SKM-1 (cell line): ENCODE measurements around the gene ELOVL5.

Source experiments
- DNase-seq: peaks from one replicate; lab custom pipeline; 2025; ENCODE audit not compliant: unreplicated experiment; lab: John Stamatoyannopoulos, UW

The ELOVL5 gene

GRCh38 chr6:53280207-53280606 is 68.5 kb downstream of the ELOVL5 start:
- no peak for DNase-seq

DNA sequence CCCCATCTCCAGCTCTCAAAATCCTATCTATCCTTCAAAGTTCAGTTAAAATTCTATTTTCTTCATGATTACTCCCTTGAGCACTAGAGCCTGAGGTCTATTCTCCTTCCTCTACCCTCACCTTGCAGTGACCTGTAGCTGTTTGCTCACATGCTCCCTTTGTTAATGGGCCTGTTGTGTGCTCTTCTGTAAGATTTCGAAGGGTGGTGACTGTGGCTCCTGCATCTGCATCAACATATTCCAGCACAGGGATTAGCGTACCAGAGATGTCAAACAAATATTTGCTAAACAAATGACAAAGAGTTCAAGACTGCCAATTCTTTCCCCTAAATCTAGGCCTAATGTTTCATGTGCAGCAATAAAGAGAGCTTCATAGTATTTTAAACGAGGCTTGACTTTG is 69.5 kb downstream of the ELOVL5 start:
- DNase-seq, result no peak

DNA sequence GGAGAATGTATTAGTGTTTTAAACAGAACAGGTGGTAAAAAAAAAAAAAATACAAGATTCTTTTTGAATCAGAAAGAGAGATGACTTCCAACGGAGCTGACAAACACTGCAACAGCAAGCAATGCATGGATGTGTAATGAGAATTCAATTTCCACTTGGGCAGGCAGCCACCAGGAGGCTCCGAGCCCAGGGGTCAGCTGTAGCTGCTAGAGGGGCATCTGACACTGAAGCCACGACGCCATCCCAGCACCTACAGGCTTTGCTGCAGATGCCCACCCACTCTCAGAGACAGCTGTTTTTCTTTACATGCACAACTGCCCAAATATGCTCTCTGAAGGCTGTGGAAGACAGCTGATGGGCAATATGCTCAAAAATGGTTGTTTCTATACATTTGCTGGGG is 75.4 kb downstream of the ELOVL5 start:
- no peak for DNase-seq

DNA sequence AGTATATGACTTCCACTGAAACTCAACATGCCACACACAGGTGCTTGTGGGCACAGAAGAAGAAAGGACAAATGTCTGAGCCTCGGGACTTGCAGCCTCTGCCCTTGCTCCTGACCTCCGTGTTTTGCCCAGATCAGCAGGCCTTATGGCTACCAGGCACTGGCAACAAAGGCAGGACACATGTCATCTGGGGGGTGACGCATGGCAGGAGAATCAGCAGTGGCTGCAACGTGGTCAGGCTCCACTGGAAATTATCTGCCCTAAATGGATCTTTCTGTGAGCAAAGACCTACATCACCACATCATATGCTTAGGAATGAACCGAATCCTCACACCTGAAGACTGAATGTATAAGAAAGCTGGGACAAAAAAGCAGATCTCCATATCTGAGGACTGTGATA is 78.9 kb downstream of the ELOVL5 start:
- DNase-seq, result no peak

GRCh38 chr6:53268858-53269608 is 79.7 kb downstream of the ELOVL5 start:
- DNase-seq, result no peak

- DNase-seq, result no peak
Measured at GRCh38 chr6:53266553-53267090, 82.1 kb downstream of the ELOVL5 start.

DNA sequence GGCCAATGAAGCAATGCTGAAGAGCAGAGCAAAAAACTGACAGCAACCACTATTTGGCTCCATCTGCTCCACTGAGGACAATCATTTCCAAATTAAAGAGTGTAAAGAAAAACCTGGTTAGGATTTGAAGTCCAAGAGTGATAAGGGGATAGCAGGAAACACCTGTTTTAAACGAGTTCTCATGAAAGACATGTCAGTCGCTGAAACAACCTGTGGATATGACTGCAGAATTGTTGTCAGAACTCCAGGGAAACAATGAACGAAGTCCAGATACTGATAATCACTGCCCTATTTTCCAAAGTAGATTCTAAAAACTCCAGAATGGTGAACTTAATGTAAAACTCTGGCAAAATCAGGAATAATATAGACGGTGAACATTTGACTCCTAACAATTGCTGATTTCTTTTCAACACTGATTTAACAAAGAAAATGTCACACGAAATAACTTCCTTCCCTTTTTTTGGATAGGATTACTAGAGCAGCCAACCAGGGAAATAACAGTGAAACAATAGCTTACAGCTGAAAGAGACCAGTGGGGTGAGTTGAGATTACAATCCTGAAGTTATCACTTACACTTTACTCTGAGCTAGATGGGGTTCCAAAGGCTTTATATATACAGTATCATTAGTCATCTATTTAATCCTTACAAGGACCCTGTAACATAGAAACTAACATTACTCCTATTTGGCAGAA is 83.7 kb downstream of the ELOVL5 start:
- DNase-seq, result no peak

GRCh38 chr6:53264337-53264736 is 84.4 kb downstream of the ELOVL5 start:
- no peak for DNase-seq

- no peak for DNase-seq
Measured at GRCh38 chr6:53263917-53264316, 84.8 kb downstream of the ELOVL5 start.

DNA sequence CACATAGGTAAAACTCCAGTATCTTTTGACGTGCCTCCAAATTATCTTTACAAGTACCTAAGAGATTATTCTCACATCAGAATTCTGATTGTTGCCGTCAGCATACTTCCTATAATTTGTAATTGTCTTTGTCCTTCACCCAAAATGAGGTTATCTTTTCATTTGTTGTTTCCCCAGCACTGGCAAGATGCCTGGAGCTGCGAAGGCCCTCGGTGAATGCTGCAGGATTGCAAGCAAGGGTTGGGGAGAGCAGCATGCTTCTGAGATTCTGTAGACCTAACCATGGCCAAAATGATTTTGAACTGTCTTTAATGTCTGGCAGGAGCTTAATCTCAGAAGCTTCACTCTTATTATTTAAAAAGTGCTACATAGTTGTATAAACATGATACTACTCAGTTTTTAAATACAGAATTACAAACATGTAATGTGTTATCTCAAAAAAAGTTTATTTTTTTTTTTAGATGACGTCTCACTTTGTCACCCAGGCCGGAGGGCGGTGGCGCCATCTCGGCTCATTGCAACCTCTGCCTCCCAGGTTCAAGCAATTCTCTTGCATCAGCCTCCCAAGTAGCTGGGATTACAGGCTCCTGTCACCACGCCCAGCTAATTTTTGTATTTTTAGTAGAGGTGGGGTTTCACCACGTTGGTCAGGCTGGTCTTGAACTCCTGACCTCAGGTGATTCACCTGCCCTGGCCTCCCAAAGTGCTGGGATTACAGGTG is 88.7 kb downstream of the ELOVL5 start:
- no peak for DNase-seq

GRCh38 chr6:53258774-53259155 is 90.0 kb downstream of the ELOVL5 start:
- DNase-seq, result no peak

- DNase-seq, result no peak
Measured at GRCh38 chr6:53258076-53258773, 90.5 kb downstream of the ELOVL5 start.

- DNase-seq, result no peak
Measured at GRCh38 chr6:53257533-53257932, 91.2 kb downstream of the ELOVL5 start.

- DNase-seq, result no peak
Measured at GRCh38 chr6:53257001-53257400, 91.7 kb downstream of the ELOVL5 start.

DNA sequence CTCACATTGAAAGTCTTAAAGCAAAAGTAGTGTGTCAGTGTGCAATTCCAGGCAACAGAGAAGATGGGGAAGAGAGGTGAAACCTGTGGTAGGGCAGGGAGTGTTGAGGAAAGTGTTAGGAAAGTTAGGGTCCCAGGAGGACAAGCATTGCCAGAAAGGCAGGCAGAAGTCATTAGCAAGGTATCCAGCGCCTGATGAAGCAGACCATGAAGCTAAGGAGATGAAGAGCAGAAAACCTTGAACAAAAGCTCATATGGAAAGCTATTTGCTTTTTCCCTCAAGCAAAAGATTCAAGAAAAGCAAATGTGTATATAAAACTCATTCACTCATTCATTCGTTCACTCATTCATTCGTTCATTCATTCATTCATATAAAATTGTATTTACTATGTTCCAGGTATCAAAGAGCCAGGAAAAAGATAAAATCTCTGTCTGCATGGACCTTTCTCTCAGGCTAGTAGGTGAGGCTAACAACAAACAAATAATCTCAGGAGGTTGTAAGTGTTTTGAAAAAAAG is 96.5 kb downstream of the ELOVL5 start:
- DNase-seq, result no peak

DNA sequence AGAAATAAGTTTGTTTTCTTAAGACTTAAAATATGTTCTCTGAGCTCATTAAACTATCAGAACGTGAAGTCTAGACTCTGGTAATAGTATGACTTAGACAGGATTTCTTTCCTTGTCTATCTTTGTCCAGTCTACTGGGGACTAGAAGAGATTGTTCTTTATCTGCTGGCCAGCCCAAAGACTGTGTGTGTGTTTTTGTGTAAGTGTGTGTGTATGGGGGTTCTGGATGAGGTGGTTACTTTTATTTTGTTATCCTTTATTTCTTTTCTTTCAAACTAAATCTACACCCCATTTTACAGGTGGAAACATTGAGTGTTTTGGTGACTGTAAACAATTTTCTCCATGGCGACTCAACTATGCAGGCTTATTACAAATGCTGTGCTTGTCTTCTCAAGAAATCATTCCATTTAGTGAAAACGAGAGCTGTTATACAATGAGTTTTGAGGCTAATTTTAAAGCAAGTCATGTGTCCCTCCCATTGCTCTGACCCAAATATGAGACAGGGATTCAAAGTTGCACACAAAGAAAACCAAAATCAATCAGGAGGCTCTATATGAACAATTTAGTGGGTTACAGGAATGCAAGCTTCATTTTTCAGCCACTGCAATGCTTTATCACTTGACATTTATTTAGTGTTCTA is 97.6 kb downstream of the ELOVL5 start:
- no peak for DNase-seq

DNA sequence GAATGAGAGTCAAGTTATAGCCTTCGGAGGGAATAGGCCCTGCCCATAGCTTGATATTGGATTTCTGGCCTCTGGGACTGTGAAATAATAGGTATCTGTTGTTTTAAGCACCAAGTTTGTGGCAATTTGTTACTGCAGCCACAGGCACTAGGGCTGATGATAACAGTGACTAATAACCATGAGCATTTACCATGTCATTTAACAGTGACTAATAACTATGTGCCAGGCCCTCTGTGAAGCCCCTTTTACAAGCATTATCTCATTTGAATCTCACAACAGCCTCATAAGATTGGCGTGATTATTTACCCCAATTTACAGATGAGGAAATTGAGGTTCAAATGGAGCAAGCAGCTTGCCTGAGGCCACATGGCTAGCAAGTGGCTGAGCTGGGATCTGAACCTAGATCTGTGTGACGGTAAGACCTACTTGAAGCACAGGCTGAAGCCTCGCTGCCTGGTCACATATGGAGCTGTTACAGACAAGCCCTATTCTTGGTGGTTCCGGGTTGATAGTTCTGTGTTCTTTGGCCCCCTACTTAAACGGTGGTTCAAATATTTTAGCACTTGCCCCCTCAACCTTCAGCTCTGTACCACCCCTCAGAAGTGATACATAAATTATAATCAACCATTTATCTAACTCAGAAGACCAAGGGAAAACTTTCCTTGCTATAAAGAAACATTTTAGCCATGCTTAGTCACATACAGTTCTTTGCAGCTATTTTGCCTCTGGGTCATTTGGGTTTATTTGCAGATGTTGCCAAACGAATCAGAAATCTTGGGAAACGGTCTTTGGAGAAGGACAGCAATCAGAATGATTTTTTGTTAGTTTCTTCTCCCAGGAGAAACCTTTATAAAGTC is 98.3 kb downstream of the ELOVL5 start:
- no peak for DNase-seq

DNA sequence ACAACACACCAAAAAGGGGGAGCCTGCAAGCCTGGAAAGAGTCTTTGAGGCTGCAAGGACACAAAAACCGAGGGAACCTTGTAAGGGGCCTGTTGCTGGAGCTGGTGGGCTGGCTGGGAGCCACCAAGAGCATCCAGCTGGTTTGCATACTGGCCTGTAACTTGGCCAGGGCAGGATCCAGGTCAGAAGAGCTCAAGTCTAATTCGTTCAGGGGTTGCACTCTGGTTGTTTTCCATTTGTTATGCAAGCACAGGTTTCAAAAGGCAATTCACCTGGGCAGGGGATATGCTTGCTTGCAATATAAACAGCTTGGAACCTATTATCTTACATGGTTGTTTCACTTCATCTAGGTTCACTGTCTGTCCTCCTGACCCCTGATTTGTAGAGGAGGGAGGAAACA is 101.8 kb downstream of the ELOVL5 start:
- DNase-seq, result no peak

DNA sequence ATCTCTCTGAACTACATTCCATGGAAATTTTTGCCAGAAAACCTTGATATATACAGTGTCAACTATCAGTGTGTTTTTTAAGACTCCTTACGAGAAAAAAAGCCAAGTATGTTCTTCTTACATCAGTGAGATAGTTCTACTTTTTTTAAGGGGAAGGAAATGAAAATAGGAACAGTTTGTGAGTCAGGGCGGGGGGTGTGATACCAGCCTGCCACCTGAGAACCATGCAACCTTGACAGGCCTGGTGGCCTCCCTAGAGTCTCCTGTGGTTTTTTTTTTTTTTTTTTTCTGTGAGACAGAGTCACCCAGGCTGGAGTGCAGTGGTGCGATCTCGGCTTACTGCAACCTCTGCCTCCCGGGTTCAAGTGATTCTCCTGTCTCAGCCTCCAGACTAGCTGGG is 103.8 kb downstream of the ELOVL5 start:
- peak; percentile 69 for DNase-seq
